K562 (cell line): ENCODE measurements around the gene SLC26A3.

Experiments used
- NCOR1 ChIP-seq: fragments of 450-650 bp; IDR thresholded peaks from 2 replicates; pipeline ENCODE4 v1.6.1; 2016; ENCODE audit warnings: mild to moderate bottlenecking, moderate library complexity
- TAF1 ChIP-seq: IDR thresholded peaks from 2 replicates; pipeline ENCODE4 v1.6.1; 2011; ENCODE audit warnings: mild to moderate bottlenecking, low read length, moderate library complexity; ENCODE audit not compliant: insufficient read depth, control insufficient read depth, severe bottlenecking; ENCODE audit errors: extremely low read depth
- ZNF165 ChIP-seq: fragments of 250-450 bp; sonication (Bioruptor Pico); IDR thresholded peaks from 2 replicates; pipeline ENCODE4 v1.4.0; 2020; ENCODE audit warnings: borderline replicate concordance
- TF ChIP-seq, protein P1 (sequence below), 3 experiments: IDR thresholded peaks in 2 of 3; conservative IDR thresholded peaks in 1 of 3; 2 replicates each; pipeline ENCODE4 v1.5.1; 2011 to 2012; ENCODE audit warnings: low read length in 3 of 3, mild to moderate bottlenecking in 3 of 3, control low read depth in 2 of 3, improper control_type of control experiment in 1 of 3, inconsistent platforms in 1 of 3, low read depth in 1 of 3, mixed read lengths in 1 of 3, moderate library complexity in 1 of 3; ENCODE audit not compliant: insufficient read depth in 2 of 3
- TF ChIP-seq, protein P2 (sequence below): sonication (generic); IDR thresholded peaks from 2 replicates; pipeline ENCODE4 v1.6.1; 2016
- TF ChIP-seq, protein P3 (sequence below): fragments of 450-650 bp; IDR thresholded peaks from 2 replicates; pipeline ENCODE4 v1.6.1; 2014; ENCODE audit warnings: low read depth, mild to moderate bottlenecking, moderate library complexity, borderline replicate concordance
- TF ChIP-seq, protein P4 (sequence below), 2 experiments: fragments of 450-650 bp; conservative IDR thresholded peaks; 2 replicates each; pipeline ENCODE4 v1.6.1; 2017; ENCODE audit warnings: mild to moderate bottlenecking in 2 of 2, moderate library complexity in 2 of 2
- TF ChIP-seq, protein P5 (sequence below): fragments of 200-400 bp; formaldehyde crosslinking; IDR thresholded peaks from 2 replicates; pipeline ENCODE4 v1.6.1; 2017; ENCODE audit warnings: mild to moderate bottlenecking, low read depth, low read length, moderate library complexity
- TF ChIP-seq, protein P6 (sequence below): IDR thresholded peaks from 2 replicates; pipeline ENCODE4 v1.6.1; 2012; ENCODE audit warnings: low read depth, low read length, improper control_type of control experiment, borderline replicate concordance
- TF ChIP-seq, protein P7 (sequence below), 2 experiments: fragments of 450-650 bp in 1 of 2; IDR thresholded peaks; 2 replicates each; pipeline ENCODE4 v1.6.1; 2011 to 2017; ENCODE audit warnings: low read depth in 2 of 2, antibody characterized with exemption in 1 of 2, borderline replicate concordance in 1 of 2, low read length in 1 of 2, mild to moderate bottlenecking in 1 of 2, mixed read lengths in 1 of 2; ENCODE audit not compliant: control insufficient read depth in 1 of 2

DNA sequence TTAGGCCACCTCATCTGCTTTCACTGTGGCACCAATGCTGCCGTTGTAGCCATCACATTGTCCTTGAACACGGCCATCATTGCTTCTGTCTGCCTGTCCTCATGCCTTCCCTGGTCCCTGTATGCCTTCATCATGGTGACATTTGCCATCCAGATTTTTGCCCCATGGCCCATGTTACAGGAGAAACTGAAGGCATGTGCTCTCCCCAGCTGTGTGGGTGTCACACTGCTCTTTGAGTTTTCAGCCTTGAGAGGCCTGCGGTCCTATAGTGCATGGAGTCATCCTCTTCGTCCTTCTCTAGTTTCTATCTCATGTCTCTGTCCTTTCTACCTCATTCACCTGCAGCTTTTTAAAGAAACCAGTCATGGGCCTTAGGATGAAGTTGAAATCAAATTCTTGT lies 6.2 kb upstream of the SLC26A3 start:
- TF ChIP-seq NCOR1 (no peak), ZNF165 (CRISPR knock-in tag) (no peak), TAF1 (no peak)
- TF ChIP-seq, protein P1, sequence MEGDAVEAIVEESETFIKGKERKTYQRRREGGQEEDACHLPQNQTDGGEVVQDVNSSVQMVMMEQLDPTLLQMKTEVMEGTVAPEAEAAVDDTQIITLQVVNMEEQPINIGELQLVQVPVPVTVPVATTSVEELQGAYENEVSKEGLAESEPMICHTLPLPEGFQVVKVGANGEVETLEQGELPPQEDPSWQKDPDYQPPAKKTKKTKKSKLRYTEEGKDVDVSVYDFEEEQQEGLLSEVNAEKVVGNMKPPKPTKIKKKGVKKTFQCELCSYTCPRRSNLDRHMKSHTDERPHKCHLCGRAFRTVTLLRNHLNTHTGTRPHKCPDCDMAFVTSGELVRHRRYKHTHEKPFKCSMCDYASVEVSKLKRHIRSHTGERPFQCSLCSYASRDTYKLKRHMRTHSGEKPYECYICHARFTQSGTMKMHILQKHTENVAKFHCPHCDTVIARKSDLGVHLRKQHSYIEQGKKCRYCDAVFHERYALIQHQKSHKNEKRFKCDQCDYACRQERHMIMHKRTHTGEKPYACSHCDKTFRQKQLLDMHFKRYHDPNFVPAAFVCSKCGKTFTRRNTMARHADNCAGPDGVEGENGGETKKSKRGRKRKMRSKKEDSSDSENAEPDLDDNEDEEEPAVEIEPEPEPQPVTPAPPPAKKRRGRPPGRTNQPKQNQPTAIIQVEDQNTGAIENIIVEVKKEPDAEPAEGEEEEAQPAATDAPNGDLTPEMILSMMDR (IDR thresholded peaks at IDR 0.05 in 2 of 3, conservative IDR thresholded peaks at IDR 0.05 in 1 of 3; ENCODE audit: insufficient read depth in 2 of 3, low read depth in 1 of 3, low read length in 3 of 3): no peak
- TF ChIP-seq, protein P2, sequence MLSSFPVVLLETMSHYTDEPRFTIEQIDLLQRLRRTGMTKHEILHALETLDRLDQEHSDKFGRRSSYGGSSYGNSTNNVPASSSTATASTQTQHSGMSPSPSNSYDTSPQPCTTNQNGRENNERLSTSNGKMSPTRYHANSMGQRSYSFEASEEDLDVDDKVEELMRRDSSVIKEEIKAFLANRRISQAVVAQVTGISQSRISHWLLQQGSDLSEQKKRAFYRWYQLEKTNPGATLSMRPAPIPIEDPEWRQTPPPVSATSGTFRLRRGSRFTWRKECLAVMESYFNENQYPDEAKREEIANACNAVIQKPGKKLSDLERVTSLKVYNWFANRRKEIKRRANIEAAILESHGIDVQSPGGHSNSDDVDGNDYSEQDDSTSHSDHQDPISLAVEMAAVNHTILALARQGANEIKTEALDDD: no peak
- TF ChIP-seq, protein P3, sequence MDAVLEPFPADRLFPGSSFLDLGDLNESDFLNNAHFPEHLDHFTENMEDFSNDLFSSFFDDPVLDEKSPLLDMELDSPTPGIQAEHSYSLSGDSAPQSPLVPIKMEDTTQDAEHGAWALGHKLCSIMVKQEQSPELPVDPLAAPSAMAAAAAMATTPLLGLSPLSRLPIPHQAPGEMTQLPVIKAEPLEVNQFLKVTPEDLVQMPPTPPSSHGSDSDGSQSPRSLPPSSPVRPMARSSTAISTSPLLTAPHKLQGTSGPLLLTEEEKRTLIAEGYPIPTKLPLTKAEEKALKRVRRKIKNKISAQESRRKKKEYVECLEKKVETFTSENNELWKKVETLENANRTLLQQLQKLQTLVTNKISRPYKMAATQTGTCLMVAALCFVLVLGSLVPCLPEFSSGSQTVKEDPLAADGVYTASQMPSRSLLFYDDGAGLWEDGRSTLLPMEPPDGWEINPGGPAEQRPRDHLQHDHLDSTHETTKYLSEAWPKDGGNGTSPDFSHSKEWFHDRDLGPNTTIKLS: no peak
- TF ChIP-seq, protein P4, sequence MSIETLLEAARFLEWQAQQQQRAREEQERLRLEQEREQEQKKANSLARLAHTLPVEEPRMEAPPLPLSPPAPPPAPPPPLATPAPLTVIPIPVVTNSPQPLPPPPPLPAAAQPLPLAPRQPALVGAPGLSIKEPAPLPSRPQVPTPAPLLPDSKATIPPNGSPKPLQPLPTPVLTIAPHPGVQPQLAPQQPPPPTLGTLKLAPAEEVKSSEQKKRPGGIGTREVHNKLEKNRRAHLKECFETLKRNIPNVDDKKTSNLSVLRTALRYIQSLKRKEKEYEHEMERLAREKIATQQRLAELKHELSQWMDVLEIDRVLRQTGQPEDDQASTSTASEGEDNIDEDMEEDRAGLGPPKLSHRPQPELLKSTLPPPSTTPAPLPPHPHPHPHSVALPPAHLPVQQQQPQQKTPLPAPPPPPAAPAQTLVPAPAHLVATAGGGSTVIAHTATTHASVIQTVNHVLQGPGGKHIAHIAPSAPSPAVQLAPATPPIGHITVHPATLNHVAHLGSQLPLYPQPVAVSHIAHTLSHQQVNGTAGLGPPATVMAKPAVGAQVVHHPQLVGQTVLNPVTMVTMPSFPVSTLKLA (conservative IDR thresholded peaks at IDR 0.05): no peak
- TF ChIP-seq, protein P5, sequence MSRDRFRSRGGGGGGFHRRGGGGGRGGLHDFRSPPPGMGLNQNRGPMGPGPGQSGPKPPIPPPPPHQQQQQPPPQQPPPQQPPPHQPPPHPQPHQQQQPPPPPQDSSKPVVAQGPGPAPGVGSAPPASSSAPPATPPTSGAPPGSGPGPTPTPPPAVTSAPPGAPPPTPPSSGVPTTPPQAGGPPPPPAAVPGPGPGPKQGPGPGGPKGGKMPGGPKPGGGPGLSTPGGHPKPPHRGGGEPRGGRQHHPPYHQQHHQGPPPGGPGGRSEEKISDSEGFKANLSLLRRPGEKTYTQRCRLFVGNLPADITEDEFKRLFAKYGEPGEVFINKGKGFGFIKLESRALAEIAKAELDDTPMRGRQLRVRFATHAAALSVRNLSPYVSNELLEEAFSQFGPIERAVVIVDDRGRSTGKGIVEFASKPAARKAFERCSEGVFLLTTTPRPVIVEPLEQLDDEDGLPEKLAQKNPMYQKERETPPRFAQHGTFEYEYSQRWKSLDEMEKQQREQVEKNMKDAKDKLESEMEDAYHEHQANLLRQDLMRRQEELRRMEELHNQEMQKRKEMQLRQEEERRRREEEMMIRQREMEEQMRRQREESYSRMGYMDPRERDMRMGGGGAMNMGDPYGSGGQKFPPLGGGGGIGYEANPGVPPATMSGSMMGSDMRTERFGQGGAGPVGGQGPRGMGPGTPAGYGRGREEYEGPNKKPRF: no peak
- TF ChIP-seq, protein P6, sequence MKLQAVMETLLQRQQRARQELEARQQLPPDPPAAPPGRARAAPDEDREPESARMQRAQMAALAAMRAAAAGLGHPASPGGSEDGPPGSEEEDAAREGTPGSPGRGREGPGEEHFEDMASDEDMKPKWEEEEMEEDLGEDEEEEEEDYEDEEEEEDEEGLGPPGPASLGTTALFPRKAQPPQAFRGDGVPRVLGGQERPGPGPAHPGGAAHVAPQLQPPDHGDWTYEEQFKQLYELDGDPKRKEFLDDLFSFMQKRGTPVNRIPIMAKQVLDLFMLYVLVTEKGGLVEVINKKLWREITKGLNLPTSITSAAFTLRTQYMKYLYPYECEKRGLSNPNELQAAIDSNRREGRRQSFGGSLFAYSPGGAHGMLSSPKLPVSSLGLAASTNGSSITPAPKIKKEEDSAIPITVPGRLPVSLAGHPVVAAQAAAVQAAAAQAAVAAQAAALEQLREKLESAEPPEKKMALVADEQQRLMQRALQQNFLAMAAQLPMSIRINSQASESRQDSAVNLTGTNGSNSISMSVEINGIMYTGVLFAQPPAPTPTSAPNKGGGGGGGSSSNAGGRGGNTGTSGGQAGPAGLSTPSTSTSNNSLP: no peak
- TF ChIP-seq, protein P7, sequence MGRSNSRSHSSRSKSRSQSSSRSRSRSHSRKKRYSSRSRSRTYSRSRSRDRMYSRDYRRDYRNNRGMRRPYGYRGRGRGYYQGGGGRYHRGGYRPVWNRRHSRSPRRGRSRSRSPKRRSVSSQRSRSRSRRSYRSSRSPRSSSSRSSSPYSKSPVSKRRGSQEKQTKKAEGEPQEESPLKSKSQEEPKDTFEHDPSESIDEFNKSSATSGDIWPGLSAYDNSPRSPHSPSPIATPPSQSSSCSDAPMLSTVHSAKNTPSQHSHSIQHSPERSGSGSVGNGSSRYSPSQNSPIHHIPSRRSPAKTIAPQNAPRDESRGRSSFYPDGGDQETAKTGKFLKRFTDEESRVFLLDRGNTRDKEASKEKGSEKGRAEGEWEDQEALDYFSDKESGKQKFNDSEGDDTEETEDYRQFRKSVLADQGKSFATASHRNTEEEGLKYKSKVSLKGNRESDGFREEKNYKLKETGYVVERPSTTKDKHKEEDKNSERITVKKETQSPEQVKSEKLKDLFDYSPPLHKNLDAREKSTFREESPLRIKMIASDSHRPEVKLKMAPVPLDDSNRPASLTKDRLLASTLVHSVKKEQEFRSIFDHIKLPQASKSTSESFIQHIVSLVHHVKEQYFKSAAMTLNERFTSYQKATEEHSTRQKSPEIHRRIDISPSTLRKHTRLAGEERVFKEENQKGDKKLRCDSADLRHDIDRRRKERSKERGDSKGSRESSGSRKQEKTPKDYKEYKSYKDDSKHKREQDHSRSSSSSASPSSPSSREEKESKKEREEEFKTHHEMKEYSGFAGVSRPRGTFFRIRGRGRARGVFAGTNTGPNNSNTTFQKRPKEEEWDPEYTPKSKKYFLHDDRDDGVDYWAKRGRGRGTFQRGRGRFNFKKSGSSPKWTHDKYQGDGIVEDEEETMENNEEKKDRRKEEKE (IDR thresholded peaks at IDR 0.05; ENCODE audit: borderline replicate concordance in 1 of 2, control insufficient read depth in 1 of 2, low read depth in 2 of 2, low read length in 1 of 2): no peak
